Superior temporal gyrus (tissue), 1 donor: ENCODE data around the gene TCF7L2.

Experiments used
- DNase-seq: peaks from one replicate; pipeline ENCODE4 v3.0.0-alpha.2; 2016; ENCODE audit errors: extremely low spot score

The TCF7L2 gene

GRCh38 chr10:112964482-112964881 is 14.4 kb downstream of the TCF7L2 start:
- no peak for DNase-seq

GRCh38 chr10:112966194-112966855 is 16.3 kb downstream of the TCF7L2 start:
- no peak for DNase-seq

- no peak for DNase-seq
These were observed 17.2 kb downstream of the TCF7L2 start for GRCh38 chr10:112967200-112967599.

- DNase-seq = no peak
These were observed 19.1 kb downstream of the TCF7L2 start for GRCh38 chr10:112969131-112969530.

GRCh38 chr10:112969542-112969941 is 19.5 kb downstream of the TCF7L2 start:
- DNase-seq = no peak

- DNase-seq = no peak
These were observed 20.0 kb downstream of the TCF7L2 start for GRCh38 chr10:112970021-112970420.

- DNase-seq = no peak
These were observed 22.6 kb downstream of the TCF7L2 start for GRCh38 chr10:112972606-112973005.

- no peak for DNase-seq
These were observed 23.0 kb downstream of the TCF7L2 start for GRCh38 chr10:112973046-112973445.

- no peak for DNase-seq
These were observed 23.8 kb downstream of the TCF7L2 start for GRCh38 chr10:112973805-112974204.

GRCh38 chr10:112977426-112977898 is 27.4 kb downstream of the TCF7L2 start:
- no peak for DNase-seq

- no peak for DNase-seq
These were observed 29.9 kb downstream of the TCF7L2 start for GRCh38 chr10:112979927-112980326.

- DNase-seq = no peak
These were observed 30.9 kb downstream of the TCF7L2 start for GRCh38 chr10:112980937-112981336.

- DNase-seq = no peak
These were observed 31.5 kb downstream of the TCF7L2 start for GRCh38 chr10:112981553-112981952.

- no peak for DNase-seq
These were observed 33.5 kb downstream of the TCF7L2 start for GRCh38 chr10:112983444-112984056.

- no peak for DNase-seq
These were observed 34.7 kb downstream of the TCF7L2 start for GRCh38 chr10:112984756-112985155.

- no peak for DNase-seq
These were observed 35.9 kb downstream of the TCF7L2 start for GRCh38 chr10:112985690-112986543.

- DNase-seq = no peak
These were observed 36.6 kb downstream of the TCF7L2 start for GRCh38 chr10:112986544-112987190.

GRCh38 chr10:112988839-112989406 is 38.9 kb downstream of the TCF7L2 start:
- DNase-seq = no peak

- DNase-seq = no peak
These were observed 39.8 kb downstream of the TCF7L2 start for GRCh38 chr10:112989826-112990225.

- no peak for DNase-seq
These were observed 40.2 kb downstream of the TCF7L2 start for GRCh38 chr10:112990271-112990670.

- no peak for DNase-seq
These were observed 41.9 kb downstream of the TCF7L2 start for GRCh38 chr10:112991888-112992491.
